Measurements from ENCODE around the gene NPRL2.

DNA sequence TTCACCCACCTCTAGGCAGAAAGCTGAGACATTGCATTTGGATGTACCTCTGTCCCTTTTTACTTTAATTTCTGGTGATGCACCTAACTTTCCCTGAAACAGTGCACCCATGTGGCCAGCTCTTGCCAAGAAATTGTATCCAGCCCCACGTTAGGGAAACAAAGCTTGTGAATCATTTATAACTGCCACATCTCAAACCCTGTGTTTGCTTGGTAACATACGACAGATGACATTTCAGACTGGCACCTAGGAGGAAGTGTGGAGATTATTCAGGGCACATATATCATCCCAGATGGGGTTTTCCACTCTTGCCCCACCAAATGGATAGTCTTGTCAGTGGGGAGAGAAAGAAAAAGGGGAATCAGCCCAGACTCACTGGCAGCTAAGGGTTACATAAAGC lies 2.2 kb upstream of the NPRL2 start:
- TF ChIP-seq CREB1 (IDR thresholded peaks at IDR 0.05; ENCODE audit: low read depth) (no peak), RAD21 (IDR thresholded peaks at IDR 0.05; ENCODE audit: low read depth) (no peak), EP300 (IDR thresholded peaks at IDR 0.05; ENCODE audit: borderline replicate concordance) (no peak), TAF1 (IDR thresholded peaks at IDR 0.05; ENCODE audit: low read depth) (no peak), FOXM1 (IDR thresholded peaks at IDR 0.05; ENCODE audit: borderline replicate concordance, low read depth) (no peak), CEBPB (IDR thresholded peaks at IDR 0.05) (no peak), YY1 (IDR thresholded peaks at IDR 0.05; ENCODE audit: low read depth) (no peak), ZBTB7A (IDR thresholded peaks at IDR 0.05; ENCODE audit: low read depth) (no peak), TCF12 (IDR thresholded peaks at IDR 0.05; ENCODE audit: low read depth) (no peak)
- TF ChIP-seq, protein P1, sequence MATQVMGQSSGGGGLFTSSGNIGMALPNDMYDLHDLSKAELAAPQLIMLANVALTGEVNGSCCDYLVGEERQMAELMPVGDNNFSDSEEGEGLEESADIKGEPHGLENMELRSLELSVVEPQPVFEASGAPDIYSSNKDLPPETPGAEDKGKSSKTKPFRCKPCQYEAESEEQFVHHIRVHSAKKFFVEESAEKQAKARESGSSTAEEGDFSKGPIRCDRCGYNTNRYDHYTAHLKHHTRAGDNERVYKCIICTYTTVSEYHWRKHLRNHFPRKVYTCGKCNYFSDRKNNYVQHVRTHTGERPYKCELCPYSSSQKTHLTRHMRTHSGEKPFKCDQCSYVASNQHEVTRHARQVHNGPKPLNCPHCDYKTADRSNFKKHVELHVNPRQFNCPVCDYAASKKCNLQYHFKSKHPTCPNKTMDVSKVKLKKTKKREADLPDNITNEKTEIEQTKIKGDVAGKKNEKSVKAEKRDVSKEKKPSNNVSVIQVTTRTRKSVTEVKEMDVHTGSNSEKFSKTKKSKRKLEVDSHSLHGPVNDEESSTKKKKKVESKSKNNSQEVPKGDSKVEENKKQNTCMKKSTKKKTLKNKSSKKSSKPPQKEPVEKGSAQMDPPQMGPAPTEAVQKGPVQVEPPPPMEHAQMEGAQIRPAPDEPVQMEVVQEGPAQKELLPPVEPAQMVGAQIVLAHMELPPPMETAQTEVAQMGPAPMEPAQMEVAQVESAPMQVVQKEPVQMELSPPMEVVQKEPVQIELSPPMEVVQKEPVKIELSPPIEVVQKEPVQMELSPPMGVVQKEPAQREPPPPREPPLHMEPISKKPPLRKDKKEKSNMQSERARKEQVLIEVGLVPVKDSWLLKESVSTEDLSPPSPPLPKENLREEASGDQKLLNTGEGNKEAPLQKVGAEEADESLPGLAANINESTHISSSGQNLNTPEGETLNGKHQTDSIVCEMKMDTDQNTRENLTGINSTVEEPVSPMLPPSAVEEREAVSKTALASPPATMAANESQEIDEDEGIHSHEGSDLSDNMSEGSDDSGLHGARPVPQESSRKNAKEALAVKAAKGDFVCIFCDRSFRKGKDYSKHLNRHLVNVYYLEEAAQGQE (IDR thresholded peaks at IDR 0.05; ENCODE audit: low read depth) = no peak
- TF ChIP-seq, protein P2, sequence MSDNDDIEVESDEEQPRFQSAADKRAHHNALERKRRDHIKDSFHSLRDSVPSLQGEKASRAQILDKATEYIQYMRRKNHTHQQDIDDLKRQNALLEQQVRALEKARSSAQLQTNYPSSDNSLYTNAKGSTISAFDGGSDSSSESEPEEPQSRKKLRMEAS (IDR thresholded peaks at IDR 0.05) = no peak
- TF ChIP-seq, protein P3, sequence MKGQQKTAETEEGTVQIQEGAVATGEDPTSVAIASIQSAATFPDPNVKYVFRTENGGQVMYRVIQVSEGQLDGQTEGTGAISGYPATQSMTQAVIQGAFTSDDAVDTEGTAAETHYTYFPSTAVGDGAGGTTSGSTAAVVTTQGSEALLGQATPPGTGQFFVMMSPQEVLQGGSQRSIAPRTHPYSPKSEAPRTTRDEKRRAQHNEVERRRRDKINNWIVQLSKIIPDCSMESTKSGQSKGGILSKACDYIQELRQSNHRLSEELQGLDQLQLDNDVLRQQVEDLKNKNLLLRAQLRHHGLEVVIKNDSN (IDR thresholded peaks at IDR 0.05) = no peak

Measured in Ishikawa (cell line).